Stimulated activated CD4-positive, alpha-beta T cell treated with anti-CD3 and anti-CD28 coated beads, Interleukin-15, amount 100 ng/mL, for 1 hour (primary cell): Measurements from ENCODE around the gene C19orf18.
"Not testable (repeated sequence)": the region's sequence is repeated elsewhere in the genome, so short reads cannot be mapped to it uniquely, and the experiment has no call there.

ENCODE experiments used
- DNase-seq, 2 donors: peaks; one replicate each; pipeline ENCODE4 v3.0.0-alpha.2; 2020; ENCODE audit warnings: low read depth in 1 of 2, low spot score in 1 of 2

The C19orf18 gene

DNA sequence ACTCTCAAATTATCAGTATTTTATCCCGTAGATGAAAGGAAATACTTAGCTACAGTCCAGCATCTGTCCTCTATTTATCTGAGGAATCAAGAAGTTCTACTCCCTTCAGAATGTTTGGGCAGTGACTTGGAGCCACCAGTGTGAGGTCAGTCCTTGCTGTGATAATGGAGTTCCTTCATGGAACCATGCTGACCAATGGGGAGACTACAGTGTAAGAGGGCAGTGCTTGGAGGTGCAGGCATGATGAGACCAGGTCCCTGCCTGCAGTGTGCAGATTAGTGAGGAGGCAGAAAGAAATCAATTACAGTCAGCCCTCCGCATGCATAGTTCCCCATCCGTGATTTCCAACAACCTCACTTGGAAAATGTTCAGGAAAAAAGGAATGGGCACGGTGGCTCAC lies at the start of gene C19orf18:
TSS of gene C19orf18 (minus strand) at position 101 of the 400 bp plus-strand sequence. CDS start 102 bp downstream, outside the sequence.
- DNase-seq: no peak

DNA sequence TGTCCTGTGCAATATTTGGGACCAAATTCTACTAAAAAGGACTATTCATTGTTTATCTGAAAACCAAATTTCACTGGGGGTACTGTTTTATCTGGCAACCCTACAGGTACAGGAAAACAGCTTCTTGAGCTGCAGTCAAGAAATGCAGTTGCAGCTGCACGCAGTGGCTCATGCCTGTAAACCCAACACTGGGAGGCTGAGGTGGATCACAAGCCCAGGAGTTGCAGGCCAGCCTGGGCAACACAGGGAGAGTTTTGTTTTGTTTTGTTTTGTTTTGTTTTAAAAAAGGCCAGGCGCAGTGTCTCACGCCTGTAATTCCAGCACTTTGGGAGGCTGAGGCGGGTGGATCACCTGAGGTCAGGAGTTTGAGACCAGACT lies 47.9 kb upstream of the C19orf18 start:
- DNase-seq: no peak

DNA sequence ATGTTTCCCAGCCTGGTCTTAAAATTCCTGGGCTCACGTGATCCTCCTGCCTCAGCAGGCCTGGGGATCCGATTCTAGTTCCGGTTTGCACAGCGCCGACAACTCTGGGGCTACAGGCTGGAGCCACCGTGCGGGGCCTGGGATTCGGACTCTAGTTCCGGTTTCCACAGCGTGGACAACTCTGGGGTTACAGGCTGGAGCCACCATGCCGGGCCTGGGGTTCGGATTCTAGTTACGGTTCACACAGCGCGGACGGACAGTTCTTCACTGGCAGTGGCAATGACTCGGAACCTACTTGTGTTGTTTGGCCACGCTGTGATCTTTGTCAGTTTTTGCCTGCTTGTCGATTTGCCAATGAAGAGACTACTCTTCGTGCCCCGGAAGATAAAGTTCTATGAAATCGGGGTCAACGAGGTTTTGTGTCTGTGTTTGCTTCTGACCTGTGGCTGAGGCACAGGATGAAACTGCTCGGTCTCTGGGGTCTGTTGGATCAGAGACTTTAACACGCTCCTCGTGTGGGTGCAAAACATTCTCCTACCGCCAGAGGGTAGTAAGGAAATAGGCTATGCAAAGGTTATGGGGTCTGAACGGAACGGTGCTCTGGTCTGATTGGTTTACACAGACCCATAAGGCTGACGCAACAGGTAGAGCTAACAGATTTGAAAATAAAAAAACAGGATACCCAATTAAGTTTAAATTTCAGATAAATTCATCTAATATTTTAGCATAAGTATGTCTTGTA lies 47.4 kb upstream of the C19orf18 start:
- no peak for DNase-seq

DNA sequence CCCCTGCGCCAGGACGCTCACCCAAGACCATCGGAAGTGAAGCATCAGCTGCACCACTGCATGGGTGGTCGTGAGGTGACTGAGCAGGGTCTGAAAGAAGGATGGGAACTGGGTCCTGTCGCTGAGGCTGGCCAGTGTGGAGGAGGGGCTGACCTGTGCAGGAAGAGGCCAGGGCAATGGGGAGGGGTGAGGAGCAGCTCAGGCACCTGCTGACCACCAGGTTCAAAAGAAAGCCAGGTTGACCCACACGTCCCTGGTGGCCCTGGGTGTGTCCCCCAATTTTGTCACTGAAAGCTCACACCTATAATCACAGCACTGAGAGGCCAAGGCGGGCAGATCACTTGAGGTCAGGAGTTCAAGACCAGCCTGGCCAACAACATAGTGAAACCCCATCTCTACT lies 45.8 kb upstream of the C19orf18 start:
- no peak for DNase-seq

DNA sequence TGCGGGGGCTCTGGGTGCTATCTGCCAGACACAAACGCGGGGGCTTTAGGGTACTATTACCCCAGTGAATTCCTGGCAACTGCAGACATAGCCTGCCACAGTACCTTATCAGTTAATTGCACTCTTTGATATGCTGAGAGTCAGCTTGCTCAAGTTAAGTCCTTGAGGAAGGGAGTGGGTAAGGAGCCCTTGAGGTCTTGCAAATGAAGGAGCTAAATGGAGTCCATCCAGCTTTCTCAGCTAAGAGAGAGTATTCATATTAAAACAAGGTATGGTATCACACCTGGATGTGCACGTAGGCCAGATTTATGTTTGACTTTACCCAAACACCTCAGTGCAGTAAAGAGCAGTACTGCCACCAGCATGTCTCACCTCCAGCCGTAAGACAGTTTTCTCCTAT lies 39.8 kb upstream of the C19orf18 start:
- no peak for DNase-seq

DNA sequence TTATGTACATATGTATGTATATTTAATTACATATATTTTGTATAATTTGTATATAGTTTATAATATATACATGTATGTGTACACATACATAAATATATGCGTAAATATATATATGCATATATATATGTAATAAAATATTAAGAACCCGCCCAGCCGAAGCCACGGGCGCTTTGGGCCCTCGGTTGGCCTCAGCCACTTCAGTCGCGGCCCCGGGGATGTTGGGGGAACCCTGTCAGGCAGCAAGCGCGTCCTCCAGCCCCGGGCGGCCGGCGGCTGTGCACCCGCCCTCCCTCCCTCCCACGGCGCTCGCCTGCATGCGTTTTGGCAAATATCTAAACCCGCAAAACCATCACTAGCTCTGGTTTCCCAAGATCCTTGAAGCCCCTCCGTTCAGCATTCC lies 36.2 kb upstream of the C19orf18 start:
- no peak for DNase-seq

DNA sequence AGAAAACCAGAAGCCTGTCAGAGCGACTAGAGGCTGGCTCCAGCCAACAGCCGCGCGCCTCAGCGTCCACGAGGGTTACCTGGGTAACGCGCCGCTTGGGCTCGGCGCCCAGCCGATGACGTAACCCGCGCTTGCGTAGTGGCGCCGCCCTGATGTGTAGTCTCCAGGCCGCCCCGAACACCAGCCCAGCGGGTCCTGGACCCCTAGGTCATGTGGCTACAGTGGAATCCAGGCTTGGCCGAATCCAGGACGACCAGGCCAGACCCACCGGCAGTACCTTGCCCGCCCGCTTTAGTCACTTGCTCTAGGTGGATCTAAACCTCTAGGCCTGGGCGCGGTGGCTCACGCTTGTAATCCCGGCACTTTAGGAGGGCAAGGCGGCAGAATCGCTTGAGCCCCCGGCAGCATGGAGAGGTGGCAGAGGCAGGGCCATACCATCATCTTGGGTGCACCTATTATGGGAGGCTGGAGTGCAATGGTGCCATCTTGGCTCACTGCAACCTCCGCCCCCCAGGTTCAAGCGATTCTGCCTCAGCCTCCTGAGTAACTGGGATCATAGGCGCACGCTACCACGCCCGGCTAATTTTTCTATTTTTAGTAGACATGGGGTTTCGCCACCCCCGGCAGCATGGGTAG lies 35.5 kb upstream of the C19orf18 start:
- peak in 1 of 2 donors; percentile 34 for DNase-seq

DNA sequence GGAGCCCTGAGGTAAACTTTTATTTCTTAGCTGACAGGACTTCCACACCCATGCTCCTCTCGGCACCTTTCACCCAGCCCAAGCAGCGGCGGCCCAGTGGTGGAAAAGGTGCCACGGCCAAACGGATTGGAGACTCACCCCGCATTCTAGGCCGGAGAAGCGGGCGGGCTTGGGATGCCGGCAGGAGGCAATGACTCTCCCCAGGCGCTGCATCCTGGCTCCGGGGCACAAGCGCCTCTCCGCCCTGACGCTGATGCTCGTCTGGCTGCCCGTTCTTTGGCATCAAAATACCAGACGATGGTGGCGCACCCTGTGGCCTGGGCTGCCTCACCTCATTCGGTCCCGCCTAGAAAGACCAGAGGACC lies 34.9 kb upstream of the C19orf18 start:
- DNase-seq: no peak

DNA sequence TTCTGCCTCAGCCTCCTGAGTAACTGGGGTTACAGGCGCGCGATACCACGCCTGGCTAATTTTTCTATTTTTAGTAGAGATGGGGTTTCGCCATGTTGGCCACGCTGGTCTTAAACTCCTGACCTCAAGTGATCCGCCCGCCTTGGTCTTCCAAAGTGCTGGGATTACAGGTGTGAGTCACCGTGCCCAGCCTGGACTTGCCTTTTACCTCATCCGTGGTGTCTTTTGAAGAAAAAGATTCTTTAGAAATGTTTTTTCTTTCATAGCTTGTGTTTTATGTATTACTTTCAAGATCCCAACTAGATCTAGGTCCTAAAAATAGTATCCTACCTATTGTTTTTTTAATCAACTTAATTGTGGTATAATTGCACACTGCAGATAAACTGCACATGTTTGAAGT lies 34.5 kb upstream of the C19orf18 start:
- DNase-seq: not testable (repeated sequence)

DNA sequence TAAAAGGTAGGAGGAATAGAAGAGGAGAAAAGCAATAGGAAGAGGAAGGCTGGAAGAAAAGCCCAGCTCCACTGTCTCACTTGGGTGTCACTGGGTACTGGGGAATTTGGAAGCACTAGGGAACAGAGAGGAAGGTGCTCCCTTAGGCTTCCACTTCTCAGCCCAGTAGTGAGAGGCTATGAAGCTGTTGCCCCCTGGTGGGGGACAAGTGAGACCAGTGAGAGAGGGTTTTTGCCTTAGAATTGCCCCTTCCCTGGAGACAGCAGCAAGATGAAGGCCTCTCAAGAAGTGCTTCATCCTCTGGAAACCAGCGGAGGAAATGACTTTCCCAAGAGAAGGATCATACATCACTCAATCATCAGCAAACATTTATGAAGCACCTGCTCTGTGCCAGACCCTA lies 33.0 kb upstream of the C19orf18 start:
- no peak for DNase-seq

DNA sequence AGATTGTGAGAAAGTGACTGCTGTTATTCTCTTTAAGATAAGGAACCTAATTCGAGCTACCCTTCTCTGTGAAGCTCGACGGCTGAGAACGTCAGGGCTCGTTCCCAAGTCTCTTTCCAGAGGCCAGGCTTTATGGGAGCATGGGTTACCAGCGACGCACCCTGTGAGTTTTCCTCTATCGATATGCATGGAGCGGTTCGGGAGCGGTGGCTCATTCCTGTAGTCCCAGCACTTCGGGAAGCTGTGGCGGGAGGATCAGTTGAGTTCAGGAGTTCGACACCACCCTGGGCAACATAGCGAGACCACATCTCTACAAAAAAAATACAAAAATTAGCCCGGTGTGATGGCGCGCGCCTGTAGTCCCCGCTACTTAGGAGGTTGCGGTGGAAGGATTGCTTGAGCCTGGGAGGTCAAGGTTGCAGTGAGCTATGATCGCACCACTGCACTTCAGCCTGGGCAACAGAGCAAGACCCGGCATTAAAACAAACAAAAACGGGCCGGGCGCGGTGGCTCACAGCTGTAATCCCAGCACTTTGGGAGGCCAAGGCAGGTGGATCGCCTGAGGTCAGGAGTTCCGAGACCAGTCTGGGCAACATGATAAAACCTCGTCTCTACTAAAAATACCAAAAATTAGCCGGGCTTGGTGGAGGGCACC lies 29.0 kb upstream of the C19orf18 start:
- DNase-seq: no peak

DNA sequence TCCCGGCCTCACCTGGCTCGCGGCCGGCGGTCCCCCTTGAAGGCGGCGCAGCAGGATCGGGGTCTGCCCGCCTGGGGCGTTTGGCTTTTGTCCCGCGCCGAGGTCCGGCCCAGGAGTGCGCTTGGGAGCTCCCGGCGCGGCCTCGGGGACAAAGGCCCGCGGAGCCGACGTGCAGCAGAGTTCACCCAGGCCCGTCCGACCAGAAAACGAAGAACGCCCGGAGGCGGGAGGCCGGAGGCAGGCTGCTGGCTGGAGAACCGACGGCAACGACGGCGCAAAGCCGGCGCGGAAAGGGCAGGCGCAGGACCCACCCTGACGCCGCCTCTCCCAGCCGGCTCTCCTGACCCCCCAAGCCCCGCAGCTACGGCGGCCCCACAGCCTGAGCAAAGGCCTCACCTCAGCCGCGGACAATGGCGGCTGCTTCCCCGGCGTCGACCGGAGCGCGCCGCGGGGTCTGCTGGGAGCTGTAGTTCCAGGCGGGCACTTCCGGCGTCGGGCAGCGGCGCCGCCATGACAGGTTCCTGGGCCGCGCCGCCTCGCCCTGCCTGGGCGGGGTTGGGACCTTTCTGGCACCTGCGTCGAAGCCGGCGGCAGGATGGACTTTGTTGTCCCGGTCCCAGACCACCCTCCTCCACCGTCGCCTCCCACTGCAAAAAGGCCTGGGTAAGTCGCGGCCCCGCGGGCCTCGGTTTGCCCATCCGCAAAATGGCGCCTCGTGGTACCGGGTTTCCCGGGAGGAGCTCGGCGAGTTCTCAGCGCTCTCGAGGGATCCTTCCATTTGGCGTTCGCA lies 28.2 kb upstream of the C19orf18 start, which contains the start of gene ZNF606:
TSS of gene ZNF606 (minus strand) at position 437 of the 790 bp plus-strand sequence. CDS start 1,501 bp downstream, outside the sequence.
- DNase-seq: peak; percentile 71 to 77

DNA sequence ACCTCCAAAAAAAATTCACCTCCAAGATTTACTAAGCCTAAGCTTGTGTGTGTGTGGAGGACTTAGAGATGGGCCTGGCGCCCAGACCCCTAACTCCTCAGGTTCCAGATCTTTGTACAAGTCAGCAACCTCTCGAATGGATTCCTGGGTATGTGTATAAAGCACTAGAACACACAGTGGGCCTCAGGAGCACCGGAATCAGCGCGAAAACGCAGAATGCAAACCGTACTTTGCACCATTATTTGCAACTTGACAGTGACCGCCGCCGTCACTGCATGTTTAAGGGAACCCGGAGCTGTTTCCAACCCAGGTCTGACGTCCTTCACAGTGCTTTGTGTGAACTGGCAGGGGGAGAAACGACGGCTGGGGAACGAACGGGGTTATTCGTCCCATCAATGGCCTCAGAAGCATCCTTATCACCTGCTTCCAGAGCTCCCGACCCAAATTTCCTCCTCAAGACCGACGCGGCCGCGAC lies 27.6 kb upstream of the C19orf18 start:
- DNase-seq: no peak

DNA sequence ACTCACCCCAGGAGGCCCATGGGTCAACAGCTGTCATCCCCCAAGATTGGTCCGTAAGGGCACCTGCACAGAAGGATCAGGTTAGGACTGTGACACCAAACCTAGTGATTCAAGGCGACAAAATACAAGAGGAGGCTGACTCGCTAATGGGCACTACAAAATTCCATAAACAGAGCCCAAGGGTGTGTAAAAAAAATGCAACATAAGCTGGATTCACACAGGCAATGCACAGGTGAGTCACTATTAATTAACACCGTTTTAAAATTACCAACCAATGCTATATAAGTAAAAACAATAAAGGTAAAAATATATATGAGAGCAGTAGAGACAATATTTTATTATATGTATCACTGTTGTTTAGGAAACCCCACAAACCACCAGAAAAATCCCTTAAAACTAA lies 26.3 kb upstream of the C19orf18 start:
- DNase-seq: no peak

DNA sequence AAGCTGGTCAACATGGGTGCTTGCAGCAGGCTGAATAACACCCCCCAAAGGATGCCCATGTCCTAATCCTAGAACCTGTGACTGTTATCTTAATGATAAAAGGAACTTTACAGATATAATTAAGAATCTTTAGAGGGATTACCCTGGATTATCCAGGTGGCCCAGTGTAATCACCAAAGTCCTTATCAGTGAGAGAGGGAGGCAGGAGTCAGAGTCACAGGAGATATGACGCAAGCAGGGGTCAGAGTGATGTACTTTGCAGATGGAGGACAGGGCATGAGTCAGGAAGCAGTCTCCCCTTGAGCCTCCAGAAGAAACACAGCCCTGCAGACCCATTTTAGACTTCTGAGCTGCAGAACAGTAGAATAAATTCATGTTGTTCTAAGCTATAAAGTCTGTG lies 18.5 kb upstream of the C19orf18 start:
- DNase-seq: no peak

DNA sequence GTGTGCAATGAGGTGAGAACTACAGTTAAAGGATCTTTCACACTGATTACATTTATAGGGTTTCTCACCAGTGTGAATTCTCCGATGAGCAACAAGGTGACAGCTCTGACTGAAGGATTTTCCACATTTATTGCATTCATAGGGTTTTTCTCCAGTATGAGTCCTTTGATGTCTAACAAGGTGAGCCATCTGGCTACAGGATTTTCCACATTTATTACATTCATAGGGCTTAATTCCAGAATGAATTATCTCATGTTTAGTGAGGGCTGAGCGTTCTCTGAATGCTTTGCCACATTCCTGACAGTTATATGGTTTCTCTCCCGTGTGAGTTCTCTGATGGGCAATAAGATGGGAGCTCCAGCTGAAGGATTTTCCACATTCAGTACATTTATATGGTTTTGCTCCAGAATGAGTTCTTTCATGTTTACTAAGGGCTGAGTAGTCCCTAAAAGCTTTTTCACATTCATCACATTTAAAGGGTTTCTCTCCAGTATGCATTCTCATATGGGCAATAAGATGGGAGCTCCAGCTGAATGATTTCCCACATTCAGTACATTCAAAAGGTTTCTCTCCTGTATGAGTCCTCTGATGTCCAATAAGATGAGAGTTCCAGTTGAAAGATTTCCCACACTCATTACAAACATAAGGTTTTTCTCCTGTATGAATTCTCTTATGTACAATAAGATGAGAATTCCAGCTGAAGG lies 4.4 kb upstream of the C19orf18 start:
- no peak for DNase-seq

DNA sequence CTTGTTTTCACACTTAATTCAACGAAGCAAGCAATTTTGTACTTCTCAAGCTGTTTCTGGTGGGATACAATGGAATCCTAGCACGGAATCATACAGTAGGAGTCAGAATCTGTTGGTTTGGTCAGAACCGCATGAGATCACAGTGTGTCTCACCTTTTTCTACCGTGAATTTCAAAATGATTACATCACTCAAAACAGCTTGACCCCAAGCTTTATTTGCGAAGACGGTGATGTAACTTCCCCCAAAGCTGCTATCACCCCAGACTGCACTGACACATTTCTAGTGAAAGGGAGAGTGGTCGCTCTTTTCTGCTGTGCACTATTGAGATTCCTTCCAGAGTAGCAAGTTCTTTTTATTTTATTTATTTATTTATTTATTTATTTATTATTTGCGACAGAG lies 9.6 kb downstream of the C19orf18 start:
- no peak for DNase-seq

DNA sequence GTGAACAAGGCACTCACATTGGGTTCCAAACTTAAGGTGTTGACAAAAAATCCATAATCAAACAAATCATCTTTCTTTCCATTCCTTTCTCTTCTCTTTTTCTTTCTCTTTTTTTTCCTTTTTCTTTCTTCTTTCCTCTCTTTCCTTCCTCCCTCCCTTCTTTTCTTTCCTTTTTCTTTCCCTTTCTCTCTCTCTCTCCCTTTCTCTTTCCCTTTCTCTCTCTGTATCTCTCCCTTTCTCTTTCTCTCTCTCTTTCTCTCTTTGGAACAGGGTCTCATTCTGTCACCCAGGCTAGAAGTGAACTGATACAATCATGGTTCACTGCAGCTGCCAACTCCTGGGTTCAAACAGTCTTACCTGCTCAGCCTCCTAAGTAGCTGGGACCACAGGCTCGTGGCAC lies 12.5 kb downstream of the C19orf18 start:
- no peak for DNase-seq

DNA sequence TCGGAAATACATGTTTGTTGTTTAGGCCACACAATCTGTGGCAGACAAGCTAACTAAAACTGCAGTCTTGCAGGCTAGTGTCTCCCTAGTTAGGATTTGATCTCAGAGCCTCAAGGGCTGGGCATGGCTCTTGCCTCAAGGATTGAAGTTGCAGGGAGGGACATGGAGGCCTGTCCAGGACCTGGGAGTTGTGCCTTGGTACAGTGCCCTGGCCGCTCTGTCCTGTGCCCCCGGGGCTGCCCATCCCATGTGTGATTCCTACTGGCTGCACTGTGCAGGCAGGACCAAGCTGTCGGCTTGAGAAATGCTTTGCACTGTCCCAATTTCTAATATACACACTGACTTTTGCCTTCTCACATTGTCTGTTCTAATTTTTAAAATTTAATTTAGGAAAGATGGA lies 19.3 kb downstream of the C19orf18 start:
- no peak for DNase-seq

DNA sequence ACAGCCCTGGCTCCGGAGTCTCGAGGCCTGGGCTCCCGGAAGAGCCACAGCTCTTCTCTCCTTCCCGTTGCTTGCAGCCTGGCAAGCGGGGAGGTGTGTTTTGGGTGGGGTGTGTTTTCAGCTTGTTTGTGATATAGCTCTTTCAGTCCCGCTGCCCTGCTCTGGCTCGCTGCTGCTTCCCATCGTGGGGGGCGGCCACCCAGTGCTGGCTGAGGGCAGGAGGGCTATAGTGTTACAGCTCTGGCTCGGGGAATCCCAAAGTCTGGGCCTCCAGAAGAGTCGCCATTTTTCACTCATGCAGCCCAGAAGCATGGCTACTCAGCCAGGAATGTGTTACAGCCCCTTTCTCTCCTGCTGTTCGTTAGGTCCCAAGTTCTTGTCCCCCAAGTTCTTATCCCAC lies 24.6 kb downstream of the C19orf18 start:
- no peak for DNase-seq

DNA sequence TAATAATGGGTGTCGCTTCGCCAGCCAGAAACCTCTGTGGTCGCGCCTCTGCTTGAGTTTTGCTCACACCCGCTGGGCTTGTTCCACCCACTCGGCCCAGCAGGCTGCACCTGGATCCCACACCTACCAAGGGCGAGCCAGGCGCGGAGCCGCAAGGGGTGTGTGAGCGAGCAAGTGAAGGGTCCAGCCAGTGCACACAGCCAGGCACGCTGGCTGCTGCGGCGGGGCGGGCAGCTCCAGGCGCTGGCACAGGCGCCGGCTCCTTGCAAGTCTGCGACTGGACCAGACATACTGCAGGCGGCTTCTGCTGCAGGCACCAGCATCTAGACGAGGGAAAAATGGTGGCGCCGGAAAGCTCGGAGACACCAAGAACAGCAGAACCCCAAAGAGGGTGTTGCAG lies 25.0 kb downstream of the C19orf18 start:
- DNase-seq: no peak
